ENCODE results near the gene ZDHHC18.
A peak's percentile ranks its signal among the peaks of the same experiment; 100 is the strongest.
"Not testable (repeated sequence)": the region's sequence is repeated elsewhere in the genome, so short reads cannot be mapped to it uniquely, and the experiment has no call there.

Gene ZDHHC18

DNA sequence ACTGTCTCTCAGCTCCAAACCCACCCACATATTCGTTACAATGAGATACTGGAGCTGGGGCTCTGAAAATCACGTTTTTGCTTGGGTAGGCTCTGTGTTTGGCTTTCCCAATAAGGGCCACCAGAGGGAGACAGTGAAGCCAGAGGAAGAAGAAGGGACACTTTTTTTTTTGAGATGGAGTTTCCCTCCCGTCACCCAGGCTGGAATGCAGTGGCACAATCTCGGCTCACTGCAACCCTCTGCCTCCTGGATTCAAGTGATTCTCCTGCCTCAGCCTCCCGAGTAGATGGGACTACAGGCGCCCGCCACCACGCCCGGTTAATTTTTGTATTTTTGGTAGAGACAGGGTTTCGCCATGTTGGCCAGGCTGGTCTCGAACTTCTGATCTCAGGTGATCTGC lies 16.4 kb upstream of the ZDHHC18 start:
- DNase-seq (ENCODE audit: low read depth); H3K4me3 ChIP-seq (ENCODE audit: control insufficient read depth, low read depth, low read length): not testable (repeated sequence)
- TF ChIP-seq CTCF (IDR thresholded peaks at IDR 0.05; ENCODE audit: control insufficient read depth, insufficient read depth, low read depth, low read length, missing control alignments), result peak; percentile 80

GRCh38 chr1:26811057-26811456 lies 15.4 kb upstream of the ZDHHC18 start:
- TF ChIP-seq CTCF (IDR thresholded peaks at IDR 0.05; ENCODE audit: control insufficient read depth, insufficient read depth, low read depth, low read length, missing control alignments), result no peak
- no peak for DNase-seq (ENCODE audit: low read depth)

DNA sequence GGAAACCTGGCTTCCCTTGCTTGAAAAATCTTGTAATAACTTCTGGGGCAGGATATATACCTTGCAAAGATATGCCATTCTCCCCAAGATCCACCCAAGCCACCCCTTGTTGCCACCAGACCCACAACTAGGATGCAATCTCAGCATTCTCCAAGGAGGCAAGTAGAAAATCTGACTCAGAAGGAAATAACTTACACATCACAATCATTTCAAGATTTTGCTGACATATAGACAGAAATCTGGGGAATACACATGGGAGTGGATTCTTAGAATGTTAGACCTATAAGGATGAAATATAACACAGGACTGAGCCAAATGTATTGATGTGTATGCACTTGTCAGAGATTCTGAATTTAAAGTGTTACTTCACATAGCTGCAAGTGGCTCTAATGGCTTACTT lies 14.8 kb upstream of the ZDHHC18 start:
- H3K4me3 ChIP-seq (ENCODE audit: control insufficient read depth, low read depth, low read length), result no peak overlapping the region
- no peak for TF ChIP-seq CTCF (IDR thresholded peaks at IDR 0.05; ENCODE audit: control insufficient read depth, insufficient read depth, low read depth, low read length, missing control alignments)
- DNase-seq (ENCODE audit: low read depth), result no peak

More at GRCh38 chr1:26811057-26811456, 15.4 kb upstream of the ZDHHC18 start:
- no peak overlapping the region for H3K4me3 ChIP-seq (ENCODE audit: control insufficient read depth, low read depth, low read length)

- no peak for DNase-seq (ENCODE audit: low read depth)
- no peak for TF ChIP-seq CTCF (IDR thresholded peaks at IDR 0.05; ENCODE audit: control insufficient read depth, insufficient read depth, low read depth, low read length, missing control alignments)
- H3K4me3 ChIP-seq (ENCODE audit: control insufficient read depth, low read depth, low read length), result no peak overlapping the region
Measured at GRCh38 chr1:26814377-26814776, 12.1 kb upstream of the ZDHHC18 start.

DNA sequence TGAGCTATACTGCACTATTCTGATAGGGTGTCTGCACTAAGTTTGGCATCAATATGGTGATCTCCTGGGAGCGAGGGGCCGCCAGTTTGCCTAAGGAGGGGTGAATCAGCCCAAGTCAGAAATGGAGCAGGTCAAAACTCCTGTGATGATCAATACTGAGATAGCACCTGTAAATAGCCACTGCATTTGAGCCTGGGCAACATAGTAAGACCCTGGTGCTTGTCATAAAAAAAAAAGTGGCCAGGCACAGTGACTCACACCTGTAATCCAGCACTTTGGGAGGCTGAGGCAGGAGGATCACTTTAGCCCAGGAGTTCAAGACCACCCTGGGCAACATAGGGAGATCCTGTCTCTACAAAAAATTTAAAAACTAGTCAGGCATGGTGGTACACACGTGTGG lies 11.6 kb upstream of the ZDHHC18 start:
- TF ChIP-seq CTCF (IDR thresholded peaks at IDR 0.05; ENCODE audit: control insufficient read depth, insufficient read depth, low read depth, low read length, missing control alignments), result no peak

GRCh38 chr1:26820784-26821269 lies 5.7 kb upstream of the ZDHHC18 start:
- DNase-seq (ENCODE audit: low read depth), result no peak
- H3K4me3 ChIP-seq (ENCODE audit: control insufficient read depth, low read depth, low read length), result no peak overlapping the region
- no peak for TF ChIP-seq CTCF (IDR thresholded peaks at IDR 0.05; ENCODE audit: control insufficient read depth, insufficient read depth, low read depth, low read length, missing control alignments)

More for the DNA sequence above, 11.6 kb upstream of the ZDHHC18 start:
- DNase-seq (ENCODE audit: low read depth), result no peak
- H3K4me3 ChIP-seq (ENCODE audit: control insufficient read depth, low read depth, low read length), result no peak overlapping the region
